CD4-positive, alpha-beta T cell (primary cell): ENCODE results near the gene CD226. TPM values are rescaled to one million over a fixed set of nuclear protein-coding genes. Genes with fewer than 3 reads are reported as not detected.

ENCODE experiments used
- ATAC-seq: fragments of 200-7000 bp; cut with Tn5 transposase; one replicate; pipeline ENCODE4 v1.10.0; 2022; ENCODE audit warnings: mild to moderate bottlenecking; ENCODE audit not compliant: poor library complexity
- CTCF ChIA-PET: fragments of 350-600 bp; sonication (Branson Sonifier 250); formaldehyde crosslinking; loops from one replicate; lab custom pipeline; 2021; ENCODE audit warnings: antibody characterized with exemption, inconsistent platforms; lab: Charles Lee
- POLR2A ChIA-PET: fragments of 350-600 bp; sonication (Branson Sonifier 250); formaldehyde crosslinking; loops from one replicate; lab custom pipeline; 2021; ENCODE audit warnings: antibody characterized with exemption, inconsistent platforms; lab: Charles Lee
- DNase-seq, 14 experiments: peaks; one replicate each; pipeline ENCODE4 v3.0.0-alpha.2; 2013 to 2020; ENCODE audit warnings: mixed read lengths in 2 of 14
- H3K27ac ChIP-seq, 2 donors: one replicate each; pipeline versions ENCODE4 v1.5.1 to v1.7.0; 2013; ENCODE audit warnings: low read length in 2 of 2, low read depth in 1 of 2, mild to moderate bottlenecking in 1 of 2
- H3K27me3 ChIP-seq, 2 experiments: 1 replicate in 1 of 2; 2 replicates in 1 of 2; pipeline versions ENCODE4 v1.6.1 to v1.7.0; 2013; ENCODE audit warnings: low read length in 2 of 2, control low read depth in 1 of 2, mild to moderate bottlenecking in 1 of 2, moderate library complexity in 1 of 2; ENCODE audit not compliant: insufficient read depth in 2 of 2, control insufficient read depth in 1 of 2
- H3K36me3 ChIP-seq: one replicate; pipeline ENCODE4 v1.6.1; 2013; ENCODE audit warnings: low read length, control low read depth; ENCODE audit not compliant: insufficient read depth
- H3K4me1 ChIP-seq: one replicate; pipeline ENCODE4 v1.6.1; 2013; ENCODE audit warnings: low read length, control low read depth; ENCODE audit not compliant: insufficient read depth
- H3K4me3 ChIP-seq: one replicate; pipeline ENCODE4 v1.5.1; 2013; ENCODE audit warnings: mild to moderate bottlenecking, low read length, moderate library complexity
- H3K9me3 ChIP-seq, 2 experiments: 1 replicate in 1 of 2; 2 replicates in 1 of 2; pipeline versions ENCODE4 v1.6.1 to v1.7.0; 2013; ENCODE audit warnings: low read length in 2 of 2, mild to moderate bottlenecking in 2 of 2, control low read depth in 1 of 2, moderate library complexity in 1 of 2; ENCODE audit not compliant: control insufficient read depth in 1 of 2, insufficient read depth in 1 of 2
- H3K27ac Mint-ChIP-seq: one replicate; pipeline ENCODE4 v1.8.0; 2020; ENCODE audit warnings: mixed read lengths
- H3K27me3 Mint-ChIP-seq: one replicate; pipeline ENCODE4 v1.8.0; 2021; ENCODE audit warnings: mixed read lengths
- H3K36me3 Mint-ChIP-seq: one replicate; pipeline ENCODE4 v1.8.0; 2021; ENCODE audit warnings: low read depth, mixed read lengths
- H3K4me1 Mint-ChIP-seq: one replicate; pipeline ENCODE4 v1.8.0; 2021; ENCODE audit warnings: low read depth, mixed read lengths
- H3K4me3 Mint-ChIP-seq: one replicate; pipeline ENCODE4 v1.8.0; 2020; ENCODE audit warnings: mild to moderate bottlenecking, mixed read lengths
- H3K9me3 Mint-ChIP-seq: one replicate; pipeline ENCODE4 v1.8.0; 2020; ENCODE audit warnings: mixed read lengths
- CTCF ChIP-seq: fragments of 200-600 bp; IDR thresholded peaks from one replicate; pipeline ENCODE4 v1.8.0; 2022; ENCODE audit warnings: antibody characterized with exemption, mild to moderate bottlenecking
- intact Hi-C, 2 experiments: fragments of 100-400 bp; cut with DNase I in 1 of 2; cut with micrococcal nuclease in 1 of 2; formaldehyde crosslinking; loops; one replicate each; pipeline versions ENCODE4 v1.15.1 to v1.9.0; 2023 to 2025; cut with DNase I, micrococcal nuclease
- total RNA-seq, 174 experiments: library from RNA in 2 of 174; stranded (reverse) in 2 of 174; gene quantifications; one replicate each; pipeline ENCODE4 v1.2.3 and lab custom pipeline; 2021 to 2026

Gene CD226
- total RNA-seq, 2 experiments from 2014 or later: 74.0 to 74.8 TPM

GRCh38 chr18:69985239-69985638, 37.6 kb upstream of the CD226 start:
- ChIA-PET POLR2A (no interaction called here), CTCF (no interaction called here)
- no peak overlapping the region for H3K4me3 ChIP-seq
- Mint-ChIP-seq H3K27me3 (no peaks in the 10 kb centered on the region), H3K4me3 (no peak overlapping the region), H3K9me3 (peaks cover 14% of the 10 kb centered on the region), H3K36me3 (peaks cover 39% of the 10 kb centered on the region), H3K4me1 (peaks cover 24% of the 10 kb centered on the region), H3K27ac (no peak overlapping the region)
- no peaks in the 10 kb centered on the region for H3K36me3 ChIP-seq
- H3K4me1 ChIP-seq: no peaks in the 10 kb centered on the region
- H3K9me3 ChIP-seq: peaks cover 5 to 29% of the 10 kb centered on the region in 2 experiments
- H3K27ac ChIP-seq: no peak overlapping the region
- ATAC-seq (no peak), DNase-seq (no peak)
- TF ChIP-seq CTCF: no peak
- no peaks in the 10 kb centered on the region for H3K27me3 ChIP-seq
- intact Hi-C loops: no loop called here

GRCh38 chr18:69982417-69982816, 34.7 kb upstream of the CD226 start:
- ATAC-seq: no peak
- TF ChIP-seq CTCF: no peak
- Histone ChIP-seq H3K9me3 (peaks cover 2 to 4% of the 10 kb centered on the region in 2 experiments), H3K27me3 (no peaks in the 10 kb centered on the region), H3K36me3 (no peaks in the 10 kb centered on the region), H3K27ac (no peak overlapping the region), H3K4me3 (no peak overlapping the region), H3K4me1 (no peaks in the 10 kb centered on the region)
- DNase-seq: no peak
- POLR2A ChIA-PET: no interaction called here
- Mint-ChIP-seq H3K9me3 (peaks cover 2% of the 10 kb centered on the region), H3K27ac (no peak overlapping the region), H3K4me3 (no peak overlapping the region), H3K27me3 (no peaks in the 10 kb centered on the region), H3K36me3 (peaks cover 31% of the 10 kb centered on the region), H3K4me1 (peaks cover 31% of the 10 kb centered on the region)
- CTCF ChIA-PET: no interaction called here
- intact Hi-C loops: no loop called here

GRCh38 chr18:69981948-69982347, 34.3 kb upstream of the CD226 start:
- Mint-ChIP-seq H3K4me1 (peaks cover 31% of the 10 kb centered on the region), H3K4me3 (no peak overlapping the region), H3K36me3 (peaks cover 31% of the 10 kb centered on the region), H3K27ac (no peak overlapping the region), H3K27me3 (no peaks in the 10 kb centered on the region), H3K9me3 (peaks cover 3% of the 10 kb centered on the region)
- intact Hi-C loops: no loop called here
- H3K27me3 ChIP-seq: no peaks in the 10 kb centered on the region
- CTCF ChIA-PET: no interaction called here
- no peaks in the 10 kb centered on the region for H3K36me3 ChIP-seq
- TF ChIP-seq CTCF: no peak
- no peak overlapping the region for H3K27ac ChIP-seq
- no peaks in the 10 kb centered on the region for H3K4me1 ChIP-seq
- no peak for ATAC-seq
- POLR2A ChIA-PET: no interaction called here
- peaks cover 3 to 6% of the 10 kb centered on the region in 2 experiments for H3K9me3 ChIP-seq
- H3K4me3 ChIP-seq: no peak overlapping the region
- no peak for DNase-seq
